DMS 273 (cell line): Measurements from ENCODE around the gene FITM2.

Experiments
- DNase-seq: peaks from one replicate; lab custom pipeline; 2025; ENCODE audit not compliant: unreplicated experiment; lab: John Stamatoyannopoulos, UW

FITM2 gene

GRCh38 chr20:44284032-44284431 lies 27.0 kb downstream of the FITM2 start:
- DNase-seq: no peak

- DNase-seq: no peak
These were observed 28.8 kb downstream of the FITM2 start for GRCh38 chr20:44282192-44282591.

- DNase-seq: no peak
These were observed 30.6 kb downstream of the FITM2 start for GRCh38 chr20:44280387-44280786.

- DNase-seq: no peak
These were observed 31.8 kb downstream of the FITM2 start for GRCh38 chr20:44279228-44279627.

GRCh38 chr20:44274303-44275017 lies 36.5 kb downstream of the FITM2 start:
- no peak for DNase-seq

- DNase-seq: no peak
These were observed 37.5 kb downstream of the FITM2 start for GRCh38 chr20:44273231-44274215.

GRCh38 chr20:44271915-44272663 lies 38.9 kb downstream of the FITM2 start:
- peak; percentile 15 for DNase-seq

GRCh38 chr20:44268802-44269201 lies 42.2 kb downstream of the FITM2 start:
- DNase-seq: no peak

- no peak for DNase-seq
These were observed 46.7 kb downstream of the FITM2 start for GRCh38 chr20:44264287-44264686.

GRCh38 chr20:44258226-44258890 lies 52.6 kb downstream of the FITM2 start:
- DNase-seq: no peak

GRCh38 chr20:44256961-44257360 lies 54.0 kb downstream of the FITM2 start:
- no peak for DNase-seq

GRCh38 chr20:44255942-44256341 lies 55.1 kb downstream of the FITM2 start:
- DNase-seq: no peak

GRCh38 chr20:44254073-44254472 lies 56.9 kb downstream of the FITM2 start:
- DNase-seq: no peak

GRCh38 chr20:44253528-44253927 lies 57.5 kb downstream of the FITM2 start:
- DNase-seq: peak; percentile 16
